Heart left ventricle (tissue), 16 donors: Measurements from ENCODE around the gene AGXT2. TPM values are rescaled to one million over a fixed set of nuclear protein-coding genes. Genes with fewer than 3 reads are reported as not detected.

ENCODE experiments used
- ATAC-seq, 4 donors: fragments of 200-7000 bp; cut with Tn5 transposase; one replicate each; pipeline ENCODE4 v1.9.1; 2020 to 2022; ENCODE audit warnings: moderate library complexity in 4 of 4, mild to moderate bottlenecking in 3 of 4, moderate number of reproducible peaks in 1 of 4
- DNase-seq, 5 donors: peaks; one replicate each; pipeline ENCODE4 v3.0.0-alpha.2; 2020
- H3K27ac ChIP-seq, 12 donors: fragments of 200-600 bp; sonication (generic) in 4 of 12; one replicate each; pipeline versions ENCODE4 v1.5.0 to v1.8.0; 2016 to 2022; ENCODE audit warnings: mild to moderate bottlenecking in 2 of 12
- H3K27me3 ChIP-seq, 9 donors: fragments of 200-600 bp; sonication (generic) in 2 of 9; one replicate each; pipeline versions ENCODE4 v1.5.1 to v1.8.0; 2016 to 2022; ENCODE audit warnings: mild to moderate bottlenecking in 3 of 9
- H3K36me3 ChIP-seq, 9 donors: fragments of 200-600 bp; sonication (generic) in 2 of 9; one replicate each; pipeline versions ENCODE4 v1.5.0 to v1.8.0; 2018 to 2022; ENCODE audit warnings: mild to moderate bottlenecking in 2 of 9
- H3K4me1 ChIP-seq, 12 donors: fragments of 200-600 bp; sonication (generic) in 4 of 12; one replicate each; pipeline versions ENCODE4 v1.5.0 to v1.8.0; 2016 to 2022; ENCODE audit warnings: mild to moderate bottlenecking in 3 of 12
- H3K4me3 ChIP-seq, 12 donors: fragments of 200-600 bp; sonication (generic) in 4 of 12; one replicate each; pipeline versions ENCODE4 v1.5.0 to v1.8.0; 2017 to 2022; ENCODE audit warnings: mild to moderate bottlenecking in 9 of 12, moderate library complexity in 4 of 12
- H3K9me3 ChIP-seq, 12 donors: fragments of 200-600 bp; sonication (generic) in 4 of 12; one replicate each; pipeline versions ENCODE4 v1.5.0 to v1.8.0; 2016 to 2022; ENCODE audit warnings: mild to moderate bottlenecking in 1 of 12
- POLR2A ChIP-seq, 2 donors: fragments of 450-650 bp; IDR thresholded peaks; one replicate each; pipeline ENCODE4 v1.6.1; 2017; ENCODE audit warnings: antibody characterized with exemption in 2 of 2, mild to moderate bottlenecking in 2 of 2, moderate library complexity in 2 of 2
- WGBS, 4 donors: extraction: QIAGEN DNeasy Blood & Tissue Kit in 2 of 4; methylation state at CpG; one replicate each; pipeline versions ENCODE4 v1.1.5 to v1.1.7; 2013 to 2018; 5-methylcytosine and 5-hydroxymethylcytosine counted together
- intact Hi-C, 10 donors: fragments of 100-400 bp; cut with DNase I; formaldehyde crosslinking; loops; one replicate each; pipeline versions ENCODE4 v1.11.1 to v1.14.2; 2022
- polyA plus RNA-seq, 2 donors: library from polyadenylated mRNA; stranded (reverse); fragments of 200-250 nt; gene quantifications; one replicate each; pipeline ENCODE4 v1.2.3, GENCODE V29; 2013
- total RNA-seq, 9 donors: library from RNA; depleted of rRNA in 2 of 9; stranded (reverse); fragments of >200 nt in 2 of 9; fragmentation: NEBNext Ultra II Directional in 3 of 9; extraction: Animal tissue kit (Norgen Biotek cat#: 25700) in 3 of 9; gene quantifications; one replicate each; pipeline versions ENCODE4 v1.1.0 to v1.2.4, GENCODE V29; 2016 to 2023
- TF ChIP-seq, protein P1 (sequence below), 12 donors: fragments of 200-600 bp; sonication (generic) in 4 of 12; IDR thresholded peaks; one replicate each; pipeline versions ENCODE4 v1.5.0 to v1.8.0; 2018 to 2022; ENCODE audit warnings: antibody characterized with exemption in 12 of 12, mild to moderate bottlenecking in 5 of 12
- donor health status: ischemic (EF 13 %, LVEDD 7.1; RV severe dilation, severe dysfunction).
- donor health status: healthy with polysubstance abuse.
- donor health status: DM: no; HTN: yes; CAD: no.
- donor health status: DM: no; HTN: no; CAD: no.
- donor health status: ischemic (EF 25% LVEDD 6.9; RV normal size, moderate dysfunction).
- donor health status: ischemic (EF 25% LVEDD 5.7; RV mildly dilated, moderate dysfunction).
- donor health status: healthy.
- donor health status: DM: yes; HTN: yes; CAD: no.
- donor health status: ischemic (EF 35%, LVEDD 5.7; RV mildly dilated, moderate dysfunction).
- donor health status: nonischemic (EF 11% LVEDD 7.7; RV severe dilation, severe dysfunction).
- donor health status: DM: yes; HTN: yes; CAD: no.
- donor health status: PGD.
- donor health status: ischemic (EF 29% LVEDD 5.4; RV normal size, mild dysfunction).
- donor health status: nonischemic (EF 23%, LVEDD 6.1; RV moderate dilation, normal function).

The AGXT2 gene
- total and polyA plus RNA-seq, 11 donors, result not detected

DNA sequence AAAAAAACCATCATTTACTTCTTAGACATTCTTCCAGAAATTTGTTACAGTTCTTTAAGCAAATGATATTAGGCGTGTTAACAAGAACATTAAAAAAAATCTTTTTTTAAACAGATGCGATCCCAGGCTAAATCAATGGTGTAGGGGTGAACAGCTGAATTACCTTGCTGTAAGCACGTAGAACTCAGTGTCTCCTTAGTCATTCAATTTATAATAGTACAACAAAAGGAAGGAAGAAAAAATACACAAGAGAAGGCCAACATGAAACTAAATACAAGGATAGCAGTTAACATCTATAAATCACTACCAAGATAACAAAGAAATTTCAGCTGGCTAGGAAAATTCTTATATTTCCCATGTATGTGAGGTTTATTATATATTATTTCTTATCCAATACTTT, 35.4 kb downstream of the AGXT2 start:
- intact Hi-C loops, result no loop called here
- peaks cover 0 to 7% (median 0%) of the 10 kb centered on the region in 9 donors for H3K27me3 ChIP-seq
- TF ChIP-seq POLR2A (IDR thresholded peaks at IDR 0.05), result no peak
- TF ChIP-seq, protein P1, sequence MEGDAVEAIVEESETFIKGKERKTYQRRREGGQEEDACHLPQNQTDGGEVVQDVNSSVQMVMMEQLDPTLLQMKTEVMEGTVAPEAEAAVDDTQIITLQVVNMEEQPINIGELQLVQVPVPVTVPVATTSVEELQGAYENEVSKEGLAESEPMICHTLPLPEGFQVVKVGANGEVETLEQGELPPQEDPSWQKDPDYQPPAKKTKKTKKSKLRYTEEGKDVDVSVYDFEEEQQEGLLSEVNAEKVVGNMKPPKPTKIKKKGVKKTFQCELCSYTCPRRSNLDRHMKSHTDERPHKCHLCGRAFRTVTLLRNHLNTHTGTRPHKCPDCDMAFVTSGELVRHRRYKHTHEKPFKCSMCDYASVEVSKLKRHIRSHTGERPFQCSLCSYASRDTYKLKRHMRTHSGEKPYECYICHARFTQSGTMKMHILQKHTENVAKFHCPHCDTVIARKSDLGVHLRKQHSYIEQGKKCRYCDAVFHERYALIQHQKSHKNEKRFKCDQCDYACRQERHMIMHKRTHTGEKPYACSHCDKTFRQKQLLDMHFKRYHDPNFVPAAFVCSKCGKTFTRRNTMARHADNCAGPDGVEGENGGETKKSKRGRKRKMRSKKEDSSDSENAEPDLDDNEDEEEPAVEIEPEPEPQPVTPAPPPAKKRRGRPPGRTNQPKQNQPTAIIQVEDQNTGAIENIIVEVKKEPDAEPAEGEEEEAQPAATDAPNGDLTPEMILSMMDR (IDR thresholded peaks at IDR 0.05), result no peak
- WGBS, 4 donors, result 73 to 78% (median 75%) methylated on average over 3 of the region's 3 CpGs
- no peaks in the 10 kb centered on the region for H3K36me3 ChIP-seq
- no peak overlapping the region for H3K27ac ChIP-seq
- DNase-seq, result no peak
- H3K4me1 ChIP-seq, result peaks cover 0 to 11% (median 1%) of the 10 kb centered on the region in 12 donors
- ATAC-seq, result no peak
- H3K9me3 ChIP-seq, result peaks cover 0 to under 1% (median 0%) of the 10 kb centered on the region in 12 donors
- H3K4me3 ChIP-seq, result no peak overlapping the region

DNA sequence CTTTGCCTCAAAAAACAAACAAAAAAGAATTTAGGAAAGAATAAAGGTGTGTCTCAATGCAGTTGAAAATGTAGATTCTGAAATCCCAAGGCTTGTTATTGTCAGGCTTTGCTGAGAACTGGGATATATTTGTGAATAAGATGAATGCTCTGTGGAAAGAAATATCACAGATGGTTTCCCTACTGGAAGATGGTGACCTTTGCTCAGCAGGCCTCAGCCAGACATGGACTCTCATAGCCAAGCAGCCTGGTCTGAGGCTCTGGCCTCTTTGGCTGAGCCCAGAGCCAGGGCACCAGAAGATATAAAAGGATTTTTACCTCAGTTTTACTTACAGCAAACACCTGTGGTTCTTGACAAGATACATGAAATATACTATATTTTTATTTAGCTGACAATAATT, 37.1 kb downstream of the AGXT2 start:
- Histone ChIP-seq H3K27ac (no peak overlapping the region), H3K36me3 (no peaks in the 10 kb centered on the region), H3K4me1 (peaks cover 0 to 11% (median 1%) of the 10 kb centered on the region in 12 donors), H3K4me3 (no peak overlapping the region), H3K27me3 (no peaks in the 10 kb centered on the region), H3K9me3 (peaks cover 0 to 4% (median 0%) of the 10 kb centered on the region in 12 donors)
- ATAC-seq (no peak), DNase-seq (no peak)
- no peak for TF ChIP-seq POLR2A (IDR thresholded peaks at IDR 0.05)
- TF ChIP-seq, protein P1 (IDR thresholded peaks at IDR 0.05), result no peak
- intact Hi-C loops, result no loop called here

DNA sequence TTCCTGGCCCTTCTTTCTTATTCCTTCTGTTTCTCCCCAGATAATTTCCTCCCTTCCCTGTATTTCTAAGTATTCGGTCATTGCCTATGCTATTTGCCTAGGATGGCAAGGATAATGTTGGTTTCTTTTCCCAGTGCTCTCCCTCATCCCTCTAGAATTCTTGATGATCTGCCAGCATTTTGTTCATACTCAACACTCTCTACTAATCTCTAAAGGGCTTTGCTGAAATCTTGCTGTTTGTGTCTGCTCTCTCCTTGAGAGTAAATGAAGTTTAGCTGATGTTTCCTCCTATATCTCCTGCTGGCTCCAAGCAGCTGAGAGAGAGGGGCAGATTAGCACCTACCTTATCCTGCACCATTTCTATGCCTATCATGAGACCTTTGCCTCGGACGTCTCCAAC, 38.1 kb downstream of the AGXT2 start:
- TF ChIP-seq POLR2A (IDR thresholded peaks at IDR 0.05), result no peak
- TF ChIP-seq, protein P1 (IDR thresholded peaks at IDR 0.05), result no peak
- ATAC-seq, result peak in 2 of 4 donors; percentile 12 to 22
- H3K27me3 ChIP-seq, result peaks cover 0 to 3% (median 0%) of the 10 kb centered on the region in 9 donors
- intact Hi-C loops, result loop anchor here in 4 of 10 donors (10.0 kb wide), 2 partner anchors 525 to 535 kb away; no protein-coding TSS in a partner anchor
- DNase-seq, result no peak
- H3K9me3 ChIP-seq, result peaks cover 0 to 4% (median 0%) of the 10 kb centered on the region in 12 donors
- WGBS, 4 donors, result 32 to 57% (median 47%) methylated on average over 3 of the region's 3 CpGs
- peaks cover 0 to 11% (median 1%) of the 10 kb centered on the region in 12 donors for H3K4me1 ChIP-seq
- H3K27ac ChIP-seq, result no peak overlapping the region
- H3K36me3 ChIP-seq, result no peaks in the 10 kb centered on the region
- no peak overlapping the region for H3K4me3 ChIP-seq

DNA sequence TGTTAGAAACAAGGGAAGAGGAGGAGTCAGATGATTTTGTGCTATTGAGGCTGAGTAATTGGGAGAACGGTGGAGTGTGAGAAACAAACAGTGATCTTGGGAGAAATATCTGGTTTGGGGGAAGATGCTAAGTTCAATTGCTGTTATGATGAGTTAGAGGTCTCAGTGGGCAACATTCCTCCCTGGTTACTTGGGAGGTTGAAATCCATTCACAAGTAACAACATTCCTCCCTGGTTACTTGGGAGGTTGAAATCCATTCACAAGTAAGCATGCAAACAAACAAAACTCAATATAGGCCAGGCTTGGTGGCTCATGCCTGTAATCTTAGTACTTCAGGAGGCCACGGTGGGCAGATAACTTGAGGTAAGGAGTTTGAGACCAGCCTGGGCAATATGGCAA, 38.7 kb downstream of the AGXT2 start:
- WGBS, 4 donors, result 61 to 71% (median 66%) methylated on average over 2 of the region's 2 CpGs
- DNase-seq (no peak), ATAC-seq (no peak)
- no peaks in the 10 kb centered on the region for H3K36me3 ChIP-seq
- TF ChIP-seq, protein P1 (IDR thresholded peaks at IDR 0.05), result no peak
- TF ChIP-seq POLR2A (IDR thresholded peaks at IDR 0.05), result no peak
- peaks cover 0 to 4% (median 0%) of the 10 kb centered on the region in 12 donors for H3K9me3 ChIP-seq
- no peak overlapping the region for H3K4me3 ChIP-seq
- peaks cover 0 to 11% (median 1%) of the 10 kb centered on the region in 12 donors for H3K4me1 ChIP-seq
- H3K27ac ChIP-seq, result no peak overlapping the region
- intact Hi-C loops, result loop anchor here in 4 of 10 donors (10.0 kb wide), 2 partner anchors 524 to 534 kb away; no protein-coding TSS in a partner anchor
- H3K27me3 ChIP-seq, result peaks cover 0 to 6% (median 0%) of the 10 kb centered on the region in 9 donors
